Neural cell (in vitro differentiated cells): Measurements from ENCODE around the gene ADGRL1. TPM values are rescaled to one million over a fixed set of nuclear protein-coding genes. Genes with fewer than 3 reads are reported as not detected.

Experiments
- H2AFZ ChIP-seq: fragments of 200-600, 300-800 bp; sonication (generic), shearing (Covaris generic); 2 replicates; pipeline ENCODE4 v1.6.0; 2014; ENCODE audit warnings: low read depth, mild to moderate bottlenecking, antibody characterized with exemption, low read length, moderate library complexity
- H3F3A ChIP-seq: fragments of 200-600 bp; shearing (Covaris generic); 2 replicates; pipeline ENCODE4 v1.6.1; 2016; ENCODE audit warnings: mild to moderate bottlenecking, moderate library complexity, mixed read lengths, antibody characterized with exemption, low read length; ENCODE audit not compliant: insufficient read depth, poor library complexity, severe bottlenecking
- H3K27ac ChIP-seq: fragments of 200-600, 300-800 bp; sonication (generic), shearing (Covaris generic); 2 replicates; pipeline ENCODE4 v1.5.1; 2014; ENCODE audit warnings: mild to moderate bottlenecking, low read length, moderate library complexity
- H3K27me3 ChIP-seq: fragments of 300-800, 200-600 bp; sonication (generic), shearing (Covaris generic); 2 replicates; pipeline ENCODE4 v1.6.0; 2014; ENCODE audit warnings: mild to moderate bottlenecking, low read depth, low read length, moderate library complexity; ENCODE audit not compliant: insufficient read depth
- H3K36me3 ChIP-seq: fragments of 300-800, 200-600 bp; sonication (generic), shearing (Covaris generic); 2 replicates; pipeline ENCODE4 v1.5.1; 2014; ENCODE audit warnings: mild to moderate bottlenecking, antibody characterized with exemption, low read length, moderate library complexity; ENCODE audit not compliant: insufficient read depth
- H3K4me2 ChIP-seq: fragments of 300-800, 200-600 bp; sonication (generic), shearing (Covaris generic); 2 replicates; pipeline ENCODE4 v1.6.0; 2014; ENCODE audit warnings: mild to moderate bottlenecking, low read length
- H3K4me3 ChIP-seq: fragments of 300-800, 200-600 bp; sonication (generic), shearing (Covaris generic); 2 replicates; pipeline ENCODE4 v1.5.1; 2014; ENCODE audit warnings: mild to moderate bottlenecking, low read length, moderate library complexity
- H3K79me2 ChIP-seq: fragments of 200-600 bp; shearing (Covaris generic); replicated peaks from 2 replicates; pipeline ENCODE4 v1.6.0; 2014; ENCODE audit warnings: mild to moderate bottlenecking, low read length, moderate library complexity; ENCODE audit not compliant: insufficient read depth
- H3K9ac ChIP-seq: fragments of 300-800, 200-600 bp; sonication (generic), shearing (Covaris generic); 2 replicates; pipeline ENCODE4 v1.6.1; 2016; ENCODE audit warnings: mild to moderate bottlenecking, low read length, mixed read lengths
- H3K9me2 ChIP-seq: fragments of 200-600 bp; shearing (Covaris generic); 2 replicates; pipeline ENCODE4 v1.6.1; 2016; ENCODE audit warnings: mild to moderate bottlenecking, low read length, mixed read lengths; ENCODE audit not compliant: insufficient read depth
- H3K9me3 ChIP-seq: fragments of 200-600, 300-800 bp; sonication (generic), shearing (Covaris generic); 2 replicates; pipeline ENCODE4 v1.6.1; 2016; ENCODE audit warnings: mild to moderate bottlenecking, mixed run types, low read length, moderate library complexity, mixed read lengths
- H4K20me1 ChIP-seq: fragments of 200-600 bp; shearing (Covaris generic); 2 replicates; pipeline ENCODE4 v1.6.1; 2016; ENCODE audit warnings: mild to moderate bottlenecking, mixed run types; ENCODE audit not compliant: insufficient read depth
- EP300 ChIP-seq: fragments of 450-650 bp; conservative IDR thresholded peaks from 2 replicates; pipeline ENCODE4 v1.6.1; 2014; ENCODE audit warnings: antibody characterized with exemption, mild to moderate bottlenecking, moderate library complexity; ENCODE audit not compliant: poor library complexity, severe bottlenecking
- EZH2 ChIP-seq: fragments of 200-600, 300-800 bp; shearing (Covaris generic), sonication (generic); IDR thresholded peaks from 2 replicates; pipeline ENCODE4 v1.6.1; 2014; ENCODE audit warnings: antibody characterized with exemption, low read length, borderline replicate concordance, mild to moderate bottlenecking; ENCODE audit not compliant: insufficient read depth, poor library complexity, severe bottlenecking
- MXI1 ChIP-seq: fragments of 450-650 bp; conservative IDR thresholded peaks from 2 replicates; pipeline ENCODE4 v1.6.1; 2014; ENCODE audit warnings: antibody characterized with exemption, mild to moderate bottlenecking; ENCODE audit not compliant: poor library complexity, severe bottlenecking
- POLR2AphosphoS5 ChIP-seq: IDR thresholded peaks from 2 replicates; pipeline ENCODE4 v1.6.1; 2012
- RAD21 ChIP-seq: fragments of 450-650 bp; conservative IDR thresholded peaks from 2 replicates; pipeline ENCODE4 v1.6.1; 2014; ENCODE audit warnings: antibody characterized with exemption, mild to moderate bottlenecking, moderate library complexity
- SMC3 ChIP-seq: fragments of 450-650 bp; conservative IDR thresholded peaks from 2 replicates; pipeline ENCODE4 v1.6.1; 2014; ENCODE audit warnings: antibody characterized with exemption, mild to moderate bottlenecking, moderate library complexity; ENCODE audit not compliant: poor library complexity
- polyA plus RNA-seq: library from polyadenylated mRNA; depleted of rRNA; stranded (reverse); fragments of >200 nt; gene quantifications from 2 replicates; pipeline ENCODE4 v1.2.3, GENCODE V29; 2014
- TF ChIP-seq, protein P1 (sequence below): fragments of 450-650 bp; IDR thresholded peaks from 2 replicates; pipeline ENCODE4 v1.5.1; 2014; ENCODE audit warnings: antibody characterized with exemption, mild to moderate bottlenecking, moderate library complexity; ENCODE audit not compliant: poor library complexity, severe bottlenecking
- TF ChIP-seq, protein P2 (sequence below): IDR thresholded peaks from 2 replicates; pipeline ENCODE4 v1.6.1; 2012; ENCODE audit warnings: borderline replicate concordance

The ADGRL1 gene
- polyA plus RNA-seq, 1 donor from 2014 or later, result 22.2 TPM

DNA sequence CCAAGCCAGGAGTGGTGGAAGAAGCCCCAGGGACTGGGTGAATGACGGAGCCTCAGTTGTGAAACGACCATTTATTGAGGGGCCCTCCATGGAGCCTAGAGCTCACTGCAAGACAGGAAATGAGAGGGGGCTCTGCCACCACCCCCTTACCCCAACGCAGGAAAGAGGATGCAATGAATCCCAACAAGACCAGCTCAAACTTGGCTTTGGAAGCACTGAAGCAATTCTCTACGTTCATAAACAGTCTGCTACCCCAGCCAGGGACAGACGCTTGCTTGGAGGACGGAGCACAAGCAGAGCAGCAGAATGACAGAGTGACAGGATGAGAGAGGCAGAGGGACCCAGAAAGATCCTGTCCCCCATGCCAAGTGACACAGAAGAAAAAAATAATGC is 89.4 kb downstream of the ADGRL1 start:
- H2AFZ ChIP-seq, result no peak overlapping the region
- no peaks in the 10 kb centered on the region for H3K27me3 ChIP-seq
- peaks cover 29% of the 10 kb centered on the region for H3K79me2 ChIP-seq
- H3K36me3 ChIP-seq, result no peaks in the 10 kb centered on the region
- peak overlapping the region; percentile 53 for H3K27ac ChIP-seq
- no peak for TF ChIP-seq EP300
- TF ChIP-seq RAD21, result no peak
- TF ChIP-seq, protein P1, sequence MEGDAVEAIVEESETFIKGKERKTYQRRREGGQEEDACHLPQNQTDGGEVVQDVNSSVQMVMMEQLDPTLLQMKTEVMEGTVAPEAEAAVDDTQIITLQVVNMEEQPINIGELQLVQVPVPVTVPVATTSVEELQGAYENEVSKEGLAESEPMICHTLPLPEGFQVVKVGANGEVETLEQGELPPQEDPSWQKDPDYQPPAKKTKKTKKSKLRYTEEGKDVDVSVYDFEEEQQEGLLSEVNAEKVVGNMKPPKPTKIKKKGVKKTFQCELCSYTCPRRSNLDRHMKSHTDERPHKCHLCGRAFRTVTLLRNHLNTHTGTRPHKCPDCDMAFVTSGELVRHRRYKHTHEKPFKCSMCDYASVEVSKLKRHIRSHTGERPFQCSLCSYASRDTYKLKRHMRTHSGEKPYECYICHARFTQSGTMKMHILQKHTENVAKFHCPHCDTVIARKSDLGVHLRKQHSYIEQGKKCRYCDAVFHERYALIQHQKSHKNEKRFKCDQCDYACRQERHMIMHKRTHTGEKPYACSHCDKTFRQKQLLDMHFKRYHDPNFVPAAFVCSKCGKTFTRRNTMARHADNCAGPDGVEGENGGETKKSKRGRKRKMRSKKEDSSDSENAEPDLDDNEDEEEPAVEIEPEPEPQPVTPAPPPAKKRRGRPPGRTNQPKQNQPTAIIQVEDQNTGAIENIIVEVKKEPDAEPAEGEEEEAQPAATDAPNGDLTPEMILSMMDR, result no peak
- no peak for TF ChIP-seq MXI1
- TF ChIP-seq SMC3, result no peak
- no peaks in the 10 kb centered on the region for H3K9me3 ChIP-seq
- no peaks in the 10 kb centered on the region for H4K20me1 ChIP-seq
- H3K9ac ChIP-seq, result peak overlapping the region; percentile 72
- H3K9me2 ChIP-seq, result no peaks in the 10 kb centered on the region
- H3K4me2 ChIP-seq, result peak overlapping the region; percentile 91
- H3F3A ChIP-seq, result no peaks in the 10 kb centered on the region
- peak overlapping the region; percentile 81 for H3K4me3 ChIP-seq

DNA sequence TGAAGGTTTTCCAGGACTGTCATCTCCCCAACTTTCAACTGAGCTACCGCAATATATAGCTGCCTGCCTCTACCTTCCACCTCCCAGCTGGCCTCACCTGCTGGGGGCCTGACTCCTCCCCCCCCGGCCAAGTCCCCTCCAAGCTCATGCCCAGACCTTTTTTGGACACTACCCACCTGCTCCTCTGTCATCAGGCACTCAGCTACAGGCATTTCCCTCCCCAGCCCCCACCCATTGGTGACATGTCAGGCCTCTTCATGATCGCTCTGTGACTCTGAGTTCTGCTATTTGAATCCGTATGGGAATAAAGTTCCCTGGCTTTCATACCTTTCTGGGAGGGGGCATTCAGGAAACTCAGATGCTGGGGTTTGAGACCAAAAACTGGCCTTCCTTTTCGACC is 90.2 kb downstream of the ADGRL1 start:
- Histone ChIP-seq H3F3A (no peaks in the 10 kb centered on the region), H3K4me3 (peak overlapping the region; percentile 81), H3K9me3 (no peaks in the 10 kb centered on the region), H4K20me1 (no peaks in the 10 kb centered on the region), H3K9ac (no peak overlapping the region), H3K4me2 (peak overlapping the region; percentile 91), H2AFZ (no peak overlapping the region), H3K36me3 (no peaks in the 10 kb centered on the region), H3K27me3 (no peaks in the 10 kb centered on the region), H3K79me2 (peaks cover 29% of the 10 kb centered on the region), H3K27ac (no peak overlapping the region), H3K9me2 (no peaks in the 10 kb centered on the region)
- TF ChIP-seq, protein P1, result no peak
- TF ChIP-seq SMC3 (no peak), POLR2AphosphoS5 (no peak)

DNA sequence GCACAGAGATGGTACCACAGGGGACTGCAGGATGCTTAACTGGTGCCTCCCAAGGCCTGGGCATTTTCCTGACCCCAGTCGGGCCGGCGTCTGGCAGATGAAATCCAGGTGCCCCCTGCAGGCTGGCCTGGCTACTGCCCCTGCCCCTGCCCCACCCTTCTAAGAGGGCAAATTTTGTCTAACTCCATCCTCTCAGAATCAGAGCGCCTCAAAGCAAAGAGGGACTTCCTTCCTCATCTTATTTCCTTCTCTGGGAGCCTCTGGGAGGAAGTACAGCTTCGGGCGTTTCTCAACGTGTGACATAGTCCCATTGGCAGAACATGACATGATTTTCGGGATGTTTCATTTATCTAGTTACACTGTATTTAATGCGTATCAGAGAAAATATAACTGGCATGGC is 91.1 kb downstream of the ADGRL1 start:
- H3K4me2 ChIP-seq, result no peak overlapping the region
- H3K9ac ChIP-seq, result no peak overlapping the region
- H2AFZ ChIP-seq, result no peak overlapping the region
- no peaks in the 10 kb centered on the region for H3F3A ChIP-seq
- no peak for TF ChIP-seq MXI1
- no peak for TF ChIP-seq SMC3
- no peak for TF ChIP-seq RAD21
- TF ChIP-seq, protein P2, sequence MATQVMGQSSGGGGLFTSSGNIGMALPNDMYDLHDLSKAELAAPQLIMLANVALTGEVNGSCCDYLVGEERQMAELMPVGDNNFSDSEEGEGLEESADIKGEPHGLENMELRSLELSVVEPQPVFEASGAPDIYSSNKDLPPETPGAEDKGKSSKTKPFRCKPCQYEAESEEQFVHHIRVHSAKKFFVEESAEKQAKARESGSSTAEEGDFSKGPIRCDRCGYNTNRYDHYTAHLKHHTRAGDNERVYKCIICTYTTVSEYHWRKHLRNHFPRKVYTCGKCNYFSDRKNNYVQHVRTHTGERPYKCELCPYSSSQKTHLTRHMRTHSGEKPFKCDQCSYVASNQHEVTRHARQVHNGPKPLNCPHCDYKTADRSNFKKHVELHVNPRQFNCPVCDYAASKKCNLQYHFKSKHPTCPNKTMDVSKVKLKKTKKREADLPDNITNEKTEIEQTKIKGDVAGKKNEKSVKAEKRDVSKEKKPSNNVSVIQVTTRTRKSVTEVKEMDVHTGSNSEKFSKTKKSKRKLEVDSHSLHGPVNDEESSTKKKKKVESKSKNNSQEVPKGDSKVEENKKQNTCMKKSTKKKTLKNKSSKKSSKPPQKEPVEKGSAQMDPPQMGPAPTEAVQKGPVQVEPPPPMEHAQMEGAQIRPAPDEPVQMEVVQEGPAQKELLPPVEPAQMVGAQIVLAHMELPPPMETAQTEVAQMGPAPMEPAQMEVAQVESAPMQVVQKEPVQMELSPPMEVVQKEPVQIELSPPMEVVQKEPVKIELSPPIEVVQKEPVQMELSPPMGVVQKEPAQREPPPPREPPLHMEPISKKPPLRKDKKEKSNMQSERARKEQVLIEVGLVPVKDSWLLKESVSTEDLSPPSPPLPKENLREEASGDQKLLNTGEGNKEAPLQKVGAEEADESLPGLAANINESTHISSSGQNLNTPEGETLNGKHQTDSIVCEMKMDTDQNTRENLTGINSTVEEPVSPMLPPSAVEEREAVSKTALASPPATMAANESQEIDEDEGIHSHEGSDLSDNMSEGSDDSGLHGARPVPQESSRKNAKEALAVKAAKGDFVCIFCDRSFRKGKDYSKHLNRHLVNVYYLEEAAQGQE, result no peak
- TF ChIP-seq EZH2, result no peak
- TF ChIP-seq POLR2AphosphoS5, result no peak
- TF ChIP-seq, protein P1, result no peak
- H4K20me1 ChIP-seq, result no peaks in the 10 kb centered on the region
- no peaks in the 10 kb centered on the region for H3K36me3 ChIP-seq
- H3K9me2 ChIP-seq, result no peaks in the 10 kb centered on the region
- H3K27ac ChIP-seq, result no peak overlapping the region
- peaks cover 29% of the 10 kb centered on the region for H3K79me2 ChIP-seq
- H3K4me3 ChIP-seq, result no peak overlapping the region
- no peaks in the 10 kb centered on the region for H3K9me3 ChIP-seq
- H3K27me3 ChIP-seq, result no peaks in the 10 kb centered on the region
